Keratinocyte (primary cell): Measurements from ENCODE around the gene CHAF1B. TPM values are rescaled to one million over a fixed set of nuclear protein-coding genes. Genes with fewer than 3 reads are reported as not detected.
A peak's percentile ranks its signal among the peaks of the same experiment; 100 is the strongest.

Experiments used
- DNase-seq: peaks from one replicate; pipeline ENCODE4 v3.0.0-alpha.2; 2011; ENCODE audit warnings: low read depth, missing footprints, low spot score
- FAIRE-seq: peaks from 2 replicates; lab custom pipeline; 2011; peaks lifted over from hg19 to GRCh38; lab: Jason Lieb, UNC
- H2AFZ ChIP-seq: 2 replicates; pipeline ENCODE4 v1.6.0; 2012; ENCODE audit warnings: low read length, control low read depth, inconsistent platforms; ENCODE audit not compliant: control insufficient read depth
- H3K27ac ChIP-seq: 2 replicates; pipeline ENCODE4 v1.5.1; 2011; ENCODE audit warnings: low read length; ENCODE audit not compliant: control insufficient read depth, insufficient read depth
- H3K27me3 ChIP-seq: 3 replicates; pipeline ENCODE4 v1.6.0; 2011; ENCODE audit warnings: low read length; ENCODE audit not compliant: control insufficient read depth, insufficient read depth; ENCODE audit errors: extremely low read depth
- H3K36me3 ChIP-seq, 2 experiments: 2 replicates in 1 of 2; 3 replicates in 1 of 2; pipeline ENCODE4 v1.5.1; 2011; ENCODE audit warnings: low read length in 2 of 2, mild to moderate bottlenecking in 1 of 2; ENCODE audit not compliant: control insufficient read depth in 2 of 2, insufficient read depth in 2 of 2; ENCODE audit errors: extremely low read depth in 1 of 2
- H3K4me1 ChIP-seq: 3 replicates; pipeline ENCODE4 v1.5.1; 2011; ENCODE audit warnings: low read length; ENCODE audit not compliant: control insufficient read depth, insufficient read depth; ENCODE audit errors: extremely low read depth
- H3K4me2 ChIP-seq: 3 replicates; pipeline ENCODE4 v1.6.0; 2011; ENCODE audit warnings: low read depth, low read length; ENCODE audit not compliant: control insufficient read depth, insufficient read depth; ENCODE audit errors: extremely low read depth
- H3K4me3 ChIP-seq, 3 experiments: fragments of 200-600 bp in 1 of 3; sonication (generic) in 1 of 3; 2 replicates in 2 of 3; 3 replicates in 1 of 3; pipeline ENCODE4 v1.5.1; 2011 to 2016; ENCODE audit warnings: low read length in 3 of 3, mild to moderate bottlenecking in 3 of 3, control low read depth in 2 of 3, inconsistent platforms in 1 of 3, low read depth in 1 of 3, mixed read lengths in 1 of 3, mixed run types in 1 of 3, moderate library complexity in 1 of 3; ENCODE audit not compliant: control insufficient read depth in 2 of 3, insufficient read depth in 2 of 3; ENCODE audit errors: extremely low read depth in 1 of 3
- H3K79me2 ChIP-seq: 2 replicates; pipeline ENCODE4 v1.6.0; 2012; ENCODE audit warnings: low read length; ENCODE audit not compliant: control insufficient read depth, insufficient read depth
- H3K9ac ChIP-seq: 3 replicates; pipeline ENCODE4 v1.6.0; 2011; ENCODE audit warnings: low read length; ENCODE audit not compliant: control insufficient read depth, insufficient read depth; ENCODE audit errors: extremely low read depth
- H3K9me1 ChIP-seq: 3 replicates; pipeline ENCODE4 v1.6.0; 2011; ENCODE audit warnings: low read length; ENCODE audit not compliant: control insufficient read depth, insufficient read depth; ENCODE audit errors: extremely low read depth
- H3K9me3 ChIP-seq: 2 replicates; pipeline ENCODE4 v1.5.1; 2012; ENCODE audit warnings: low read depth, low read length; ENCODE audit not compliant: control insufficient read depth
- H4K20me1 ChIP-seq: 3 replicates; pipeline ENCODE4 v1.6.0; 2011; ENCODE audit warnings: low read length; ENCODE audit not compliant: control insufficient read depth, insufficient read depth; ENCODE audit errors: extremely low read depth
- EZH2 ChIP-seq: IDR thresholded peaks from one replicate; pipeline ENCODE4 v1.6.1; 2012; ENCODE audit warnings: inconsistent platforms, mild to moderate bottlenecking, low read length, moderate library complexity
- dilution Hi-C: fragments of 300-500 bp; cut with MboI; formaldehyde crosslinking; loops from one replicate; pipeline ENCODE4 v1.7.0; 2020; ENCODE audit warnings: low sequenced_read_pairs; ENCODE audit not compliant: extremely low pct_ligation_motif_present
- polyA plus RNA-seq, 5 experiments: library from polyadenylated mRNA; depleted of rRNA in 3 of 5; stranded (reverse) in 3 of 5; stranded (forward) in 1 of 5; unstranded in 1 of 5; fragments of >200 nt; gene quantifications; 1 replicate in 1 of 5; 2 replicates in 3 of 5; 3 replicates in 1 of 5; pipeline versions ENCODE4 v1.2.1 to v1.2.3, GENCODE V29; 2011 to 2012; ENCODE audit warnings: missing spikeins in 2 of 5, low read depth in 1 of 5, low replicate concordance in 1 of 5
- TF ChIP-seq, protein P1 (sequence below), 3 experiments: IDR thresholded peaks in 1 of 3; conservative IDR thresholded peaks in 1 of 3; optimal IDR thresholded peaks in 1 of 3; 2 replicates in 2 of 3; 3 replicates in 1 of 3; pipeline versions ENCODE3 to v1.5.1; 2011; ENCODE audit warnings: low read length in 3 of 3, mild to moderate bottlenecking in 3 of 3, moderate library complexity in 2 of 3, control low read depth in 1 of 3, inconsistent platforms in 1 of 3; ENCODE audit not compliant: insufficient read depth in 2 of 3; ENCODE audit errors: extremely low read depth in 1 of 3

Gene CHAF1B
- polyA plus RNA-seq, 1 donor (not counting 4 experiments of a cell fraction or from before 2014, with no cell fraction given): 6.8 TPM

- Histone ChIP-seq H3K4me3 (peak overlapping the region in 1 of 3 experiments; percentile 19), H3K36me3 (no peaks in the 10 kb centered on the region), H3K9me3 (no peaks in the 10 kb centered on the region), H3K27ac (no peak overlapping the region), H3K9ac (no peak overlapping the region), H3K27me3 (no peaks in the 10 kb centered on the region), H3K9me1 (no peaks in the 10 kb centered on the region), H4K20me1 (no peaks in the 10 kb centered on the region), H3K79me2 (peaks cover 2% of the 10 kb centered on the region), H2AFZ (no peak overlapping the region), H3K4me2 (peak overlapping the region; percentile 35), H3K4me1 (peaks cover 9% of the 10 kb centered on the region)
- no peak for DNase-seq
- FAIRE-seq: no peak
- TF ChIP-seq, protein P1, sequence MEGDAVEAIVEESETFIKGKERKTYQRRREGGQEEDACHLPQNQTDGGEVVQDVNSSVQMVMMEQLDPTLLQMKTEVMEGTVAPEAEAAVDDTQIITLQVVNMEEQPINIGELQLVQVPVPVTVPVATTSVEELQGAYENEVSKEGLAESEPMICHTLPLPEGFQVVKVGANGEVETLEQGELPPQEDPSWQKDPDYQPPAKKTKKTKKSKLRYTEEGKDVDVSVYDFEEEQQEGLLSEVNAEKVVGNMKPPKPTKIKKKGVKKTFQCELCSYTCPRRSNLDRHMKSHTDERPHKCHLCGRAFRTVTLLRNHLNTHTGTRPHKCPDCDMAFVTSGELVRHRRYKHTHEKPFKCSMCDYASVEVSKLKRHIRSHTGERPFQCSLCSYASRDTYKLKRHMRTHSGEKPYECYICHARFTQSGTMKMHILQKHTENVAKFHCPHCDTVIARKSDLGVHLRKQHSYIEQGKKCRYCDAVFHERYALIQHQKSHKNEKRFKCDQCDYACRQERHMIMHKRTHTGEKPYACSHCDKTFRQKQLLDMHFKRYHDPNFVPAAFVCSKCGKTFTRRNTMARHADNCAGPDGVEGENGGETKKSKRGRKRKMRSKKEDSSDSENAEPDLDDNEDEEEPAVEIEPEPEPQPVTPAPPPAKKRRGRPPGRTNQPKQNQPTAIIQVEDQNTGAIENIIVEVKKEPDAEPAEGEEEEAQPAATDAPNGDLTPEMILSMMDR (optimal IDR thresholded peaks at IDR 0.05 in 1 of 3, IDR thresholded peaks at IDR 0.05 in 1 of 3, conservative IDR thresholded peaks at IDR 0.05 in 1 of 3; ENCODE audit: extremely low read depth in 1 of 3, insufficient read depth in 2 of 3, low read length in 3 of 3): no peak
- TF ChIP-seq EZH2: no peak
- dilution Hi-C loops: no loop called here
These were observed 333 bp upstream of the CHAF1B start for GRCh38 chr21:36384885-36385232.

DNA sequence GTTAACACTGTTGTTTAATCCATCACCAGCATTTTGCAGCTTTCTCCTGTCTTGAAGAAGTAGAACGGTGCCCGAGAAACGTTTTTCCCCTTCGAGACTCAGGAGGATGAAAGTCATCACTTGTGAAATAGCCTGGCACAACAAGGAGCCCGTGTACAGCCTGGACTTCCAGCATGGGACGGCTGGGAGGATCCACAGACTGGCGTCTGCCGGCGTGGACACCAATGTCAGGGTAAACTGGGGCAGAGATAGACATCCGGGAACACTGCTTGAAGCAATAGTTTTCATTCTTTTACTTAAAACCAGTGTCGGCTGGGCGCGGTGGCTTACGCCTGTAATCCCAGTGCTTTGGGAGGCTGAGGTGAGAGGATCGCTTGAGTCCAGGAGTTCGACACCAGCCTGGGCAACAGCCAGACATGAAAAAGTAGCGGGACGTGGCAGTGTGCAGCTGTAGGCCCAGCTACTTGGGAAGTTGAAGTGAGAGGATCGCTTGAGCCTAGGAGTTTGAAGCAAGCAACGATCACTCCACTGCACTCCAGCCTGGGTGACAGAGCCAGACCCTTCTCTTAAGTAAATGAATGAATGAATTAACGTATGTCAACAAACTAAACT lies 945 bp downstream of the CHAF1B start:
- Histone ChIP-seq H4K20me1 (no peaks in the 10 kb centered on the region), H3K9me3 (no peaks in the 10 kb centered on the region)

More for the DNA sequence above, 945 bp downstream of the CHAF1B start:
- FAIRE-seq: no peak
- peaks cover 0 to 1% of the 10 kb centered on the region in 2 experiments for H3K36me3 ChIP-seq
- peaks cover 9% of the 10 kb centered on the region for H3K4me1 ChIP-seq
- dilution Hi-C loops: no loop called here
- H2AFZ ChIP-seq: peak overlapping the region; percentile 84
- no peaks in the 10 kb centered on the region for H3K9me1 ChIP-seq
- peak overlapping the region; percentile 71 for H3K27ac ChIP-seq
- H3K4me3 ChIP-seq: peak overlapping the region; percentile 33 to 81 (median 75)
- H3K79me2 ChIP-seq: peaks cover 2% of the 10 kb centered on the region
- no peaks in the 10 kb centered on the region for H3K27me3 ChIP-seq
- peak overlapping the region; percentile 93 for H3K4me2 ChIP-seq
- DNase-seq: no peak
- TF ChIP-seq, protein P1 (optimal IDR thresholded peaks at IDR 0.05 in 1 of 3, IDR thresholded peaks at IDR 0.05 in 1 of 3, conservative IDR thresholded peaks at IDR 0.05 in 1 of 3; ENCODE audit: extremely low read depth in 1 of 3, insufficient read depth in 2 of 3, low read length in 3 of 3): no peak
- no peak for TF ChIP-seq EZH2
- H3K9ac ChIP-seq: peak overlapping the region; percentile 79
